ENCODE data around the gene OR2T2. TPM values are rescaled to one million over a fixed set of nuclear protein-coding genes. Genes with fewer than 3 reads are reported as not detected.
"Not testable (repeated sequence)": the region's sequence is repeated elsewhere in the genome, so short reads cannot be mapped to it uniquely, and the experiment has no call there.

OR2T2 gene
- total RNA-seq (2014; rRNA removed; shearing (Covaris generic)): not detected in 2 replicates

- DNase-seq (ENCODE audit: low spot score): not testable (repeated sequence)
These were observed at the start of gene OR2T2 for GRCh38 chr1:248445399-248445798. TSS of gene OR2T2 (plus strand) at chr1:248445637. CDS start at chr1:248452798, 7,161 bp downstream.

GRCh38 chr1:248402748-248403147 is 42.7 kb upstream of the OR2T2 start, which contains the start of gene OR2T1:
TSS of gene OR2T1 (plus strand) at chr1:248403048. CDS start at chr1:248406148, 3,100 bp downstream.
- DNase-seq (ENCODE audit: low spot score): no peak

GRCh38 chr1:248404024-248404423 is 41.4 kb upstream of the OR2T2 start:
- no peak for DNase-seq (ENCODE audit: low spot score)

GRCh38 chr1:248406721-248407692 is 38.4 kb upstream of the OR2T2 start:
- no peak for DNase-seq (ENCODE audit: low spot score)

- no peak for DNase-seq (ENCODE audit: low spot score)
These were observed 29.2 kb upstream of the OR2T2 start for GRCh38 chr1:248416226-248416625.

GRCh38 chr1:248417854-248418253 is 27.6 kb upstream of the OR2T2 start:
- no peak for DNase-seq (ENCODE audit: low spot score)

GRCh38 chr1:248421384-248421783 is 24.1 kb upstream of the OR2T2 start:
- no peak for DNase-seq (ENCODE audit: low spot score)

GRCh38 chr1:248427526-248428191 is 17.8 kb upstream of the OR2T2 start:
- DNase-seq (ENCODE audit: low spot score): not testable (repeated sequence)

GRCh38 chr1:248428192-248428533 is 17.3 kb upstream of the OR2T2 start:
- DNase-seq (ENCODE audit: low spot score): not testable (repeated sequence)

- not testable (repeated sequence) for DNase-seq (ENCODE audit: low spot score)
These were observed 13.8 kb upstream of the OR2T2 start for GRCh38 chr1:248431683-248432082.

- not testable (repeated sequence) for DNase-seq (ENCODE audit: low spot score)
These were observed 13.2 kb upstream of the OR2T2 start for GRCh38 chr1:248432201-248432600.

GRCh38 chr1:248433811-248434415 is 11.5 kb upstream of the OR2T2 start:
- not testable (repeated sequence) for DNase-seq (ENCODE audit: low spot score)

- DNase-seq (ENCODE audit: low spot score): not testable (repeated sequence)
These were observed 10.5 kb upstream of the OR2T2 start for GRCh38 chr1:248434913-248435312.

GRCh38 chr1:248436303-248436702 is 9.1 kb upstream of the OR2T2 start:
- not testable (repeated sequence) for DNase-seq (ENCODE audit: low spot score)

GRCh38 chr1:248438668-248439067 is 6.8 kb upstream of the OR2T2 start:
- DNase-seq (ENCODE audit: low spot score): not testable (repeated sequence)

- DNase-seq (ENCODE audit: low spot score): not testable (repeated sequence)
These were observed 6.2 kb upstream of the OR2T2 start for GRCh38 chr1:248439283-248439682.

- not testable (repeated sequence) for DNase-seq (ENCODE audit: low spot score)
These were observed 2.7 kb upstream of the OR2T2 start for GRCh38 chr1:248442500-248443277.

- not testable (repeated sequence) for DNase-seq (ENCODE audit: low spot score)
These were observed 834 bp upstream of the OR2T2 start for GRCh38 chr1:248444603-248445002.

GRCh38 chr1:248448409-248449074 is 3.1 kb downstream of the OR2T2 start:
- not testable (repeated sequence) for DNase-seq (ENCODE audit: low spot score)

- DNase-seq (ENCODE audit: low spot score): not testable (repeated sequence)
These were observed 4.5 kb downstream of the OR2T2 start for GRCh38 chr1:248449821-248450465.

Measured in A172 (cell line).